Panc1 (cell line): Measurements from ENCODE around the gene TBATA. TPM values are rescaled to one million over a fixed set of nuclear protein-coding genes. Genes with fewer than 3 reads are reported as not detected.

Source experiments
- ATAC-seq: fragments of 200-7000 bp; cut with Tn5 transposase; 2 replicates; pipeline ENCODE4 v1.9.1; 2020; ENCODE audit warnings: mild to moderate bottlenecking, moderate library complexity
- BruUV-seq: library from RNA; stranded (reverse); fragments of 400-500 nt; replicated peaks from 2 replicates; lab custom pipeline; 2021; lab: Mats Ljungman, UMichigan
- CTCF ChIA-PET: fragments of 300-600 bp; sonication (Branson Sonifier 250); formaldehyde crosslinking; loops from one replicate; lab custom pipeline; 2022; ENCODE audit warnings: antibody characterized with exemption; lab: Charles Lee
- POLR2A ChIA-PET: fragments of 300-600 bp; sonication (Branson Sonifier 250); formaldehyde crosslinking; loops from one replicate; lab custom pipeline; 2022; ENCODE audit warnings: antibody characterized with exemption; lab: Charles Lee
- DNase-seq: peaks from one replicate; pipeline ENCODE4 v3.0.0-alpha.2; 2010; ENCODE audit warnings: low read depth, low spot score
- H3K27ac ChIP-seq: 2 replicates; pipeline ENCODE4 v1.5.1; 2011; ENCODE audit warnings: mild to moderate bottlenecking, low read length, inconsistent platforms
- H3K27me3 ChIP-seq: fragments of 200-500 bp; sonication (Bioruptor generic); 2 replicates; pipeline ENCODE4 v1.6.0; 2014; ENCODE audit warnings: low read length, inconsistent platforms; ENCODE audit not compliant: control insufficient read depth, insufficient read depth
- H3K36me3 ChIP-seq: fragments of 200-500 bp; sonication (Bioruptor generic); 2 replicates; pipeline ENCODE4 v1.5.1; 2014; ENCODE audit warnings: inconsistent platforms, mild to moderate bottlenecking, low read length, moderate library complexity; ENCODE audit not compliant: control insufficient read depth, insufficient read depth
- H3K4me1 ChIP-seq: 2 replicates; pipeline ENCODE4 v1.5.1; 2011; ENCODE audit warnings: inconsistent platforms, mild to moderate bottlenecking, low read length, moderate library complexity; ENCODE audit not compliant: control insufficient read depth, insufficient read depth
- H3K4me3 ChIP-seq, 2 experiments: 2 replicates each; pipeline ENCODE4 v1.5.1; 2011 to 2012; ENCODE audit warnings: low read depth in 2 of 2, low read length in 2 of 2, mild to moderate bottlenecking in 2 of 2, inconsistent platforms in 1 of 2, moderate library complexity in 1 of 2
- H3K9me3 ChIP-seq: fragments of 200-500 bp; sonication (Bioruptor generic); 2 replicates; pipeline ENCODE4 v1.5.1; 2014; ENCODE audit warnings: low read depth, mild to moderate bottlenecking, inconsistent platforms, low read length, moderate library complexity; ENCODE audit not compliant: control insufficient read depth, insufficient read depth
- POLR2AphosphoS5 ChIP-seq: IDR thresholded peaks from 2 replicates; pipeline ENCODE4 v1.6.1; 2012; ENCODE audit warnings: mild to moderate bottlenecking, low read depth, low read length, moderate library complexity
- SIN3A ChIP-seq: IDR thresholded peaks from 2 replicates; pipeline ENCODE4 v1.6.1; 2012; ENCODE audit warnings: low read depth, mild to moderate bottlenecking, low read length, moderate library complexity, borderline replicate concordance; ENCODE audit not compliant: insufficient read depth
- TCF7L2 ChIP-seq: IDR thresholded peaks from 2 replicates; pipeline ENCODE4 v1.6.1; 2011; ENCODE audit warnings: mild to moderate bottlenecking, low read depth, low read length, inconsistent platforms
- in situ Hi-C: cut with HindIII; loops from 2 replicates; pipeline ENCODE4 v1.10.0; 2016; ENCODE audit warnings: low sequenced_read_pairs, low pct_unique_long_range_greater_than_20kb
- intact Hi-C: fragments of 100-400 bp; cut with micrococcal nuclease; formaldehyde crosslinking; loops from one replicate; pipeline ENCODE4 v1.10.0; 2022; ENCODE audit not compliant: unreplicated experiment
- total RNA-seq: library from RNA; stranded (reverse); gene quantifications from one replicate; pipeline ENCODE4 v1.2.1, GENCODE V29; 2021; ENCODE audit not compliant: unreplicated experiment
- TF ChIP-seq, protein P1 (sequence below), 2 experiments: IDR thresholded peaks; 2 replicates each; pipeline ENCODE4 v1.6.1; 2011 to 2012; ENCODE audit warnings: low read depth in 2 of 2, control low read depth in 1 of 2, low read length in 1 of 2, mild to moderate bottlenecking in 1 of 2, moderate library complexity in 1 of 2; ENCODE audit not compliant: insufficient read depth in 1 of 2
- TF ChIP-seq, protein P2 (sequence below): fragments of 450-650 bp; IDR thresholded peaks from 2 replicates; pipeline ENCODE4 v1.5.1; 2017; ENCODE audit warnings: mild to moderate bottlenecking

Gene TBATA
- total RNA-seq, 1 experiment from 2014 or later = not detected

DNA sequence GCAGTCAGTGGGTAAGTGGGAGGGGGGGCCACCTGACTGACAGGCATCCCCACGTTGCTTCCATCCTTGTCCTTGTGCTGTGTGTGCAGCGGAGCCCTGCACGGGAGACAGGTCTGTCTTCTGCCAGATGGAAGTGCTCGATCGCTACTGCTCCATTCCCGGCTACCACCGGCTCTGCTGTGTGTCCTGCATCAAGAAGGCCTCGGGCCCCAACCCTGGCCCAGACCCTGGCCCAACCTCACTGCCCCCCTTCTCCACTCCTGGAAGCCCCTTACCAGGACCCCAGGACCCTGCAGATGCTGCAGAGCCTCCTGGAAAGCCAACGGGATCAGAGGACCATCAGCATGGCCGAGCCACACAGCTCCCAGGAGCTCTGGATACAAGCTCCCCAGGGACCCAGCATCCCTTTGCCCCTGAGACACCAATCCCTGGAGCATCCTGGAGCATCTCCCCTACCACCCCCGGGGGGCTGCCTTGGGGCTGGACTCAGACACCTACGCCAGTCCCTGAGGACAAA lies 24.8 kb downstream of the TBATA start:
- no peak for TF ChIP-seq POLR2AphosphoS5
- TF ChIP-seq, protein P1, sequence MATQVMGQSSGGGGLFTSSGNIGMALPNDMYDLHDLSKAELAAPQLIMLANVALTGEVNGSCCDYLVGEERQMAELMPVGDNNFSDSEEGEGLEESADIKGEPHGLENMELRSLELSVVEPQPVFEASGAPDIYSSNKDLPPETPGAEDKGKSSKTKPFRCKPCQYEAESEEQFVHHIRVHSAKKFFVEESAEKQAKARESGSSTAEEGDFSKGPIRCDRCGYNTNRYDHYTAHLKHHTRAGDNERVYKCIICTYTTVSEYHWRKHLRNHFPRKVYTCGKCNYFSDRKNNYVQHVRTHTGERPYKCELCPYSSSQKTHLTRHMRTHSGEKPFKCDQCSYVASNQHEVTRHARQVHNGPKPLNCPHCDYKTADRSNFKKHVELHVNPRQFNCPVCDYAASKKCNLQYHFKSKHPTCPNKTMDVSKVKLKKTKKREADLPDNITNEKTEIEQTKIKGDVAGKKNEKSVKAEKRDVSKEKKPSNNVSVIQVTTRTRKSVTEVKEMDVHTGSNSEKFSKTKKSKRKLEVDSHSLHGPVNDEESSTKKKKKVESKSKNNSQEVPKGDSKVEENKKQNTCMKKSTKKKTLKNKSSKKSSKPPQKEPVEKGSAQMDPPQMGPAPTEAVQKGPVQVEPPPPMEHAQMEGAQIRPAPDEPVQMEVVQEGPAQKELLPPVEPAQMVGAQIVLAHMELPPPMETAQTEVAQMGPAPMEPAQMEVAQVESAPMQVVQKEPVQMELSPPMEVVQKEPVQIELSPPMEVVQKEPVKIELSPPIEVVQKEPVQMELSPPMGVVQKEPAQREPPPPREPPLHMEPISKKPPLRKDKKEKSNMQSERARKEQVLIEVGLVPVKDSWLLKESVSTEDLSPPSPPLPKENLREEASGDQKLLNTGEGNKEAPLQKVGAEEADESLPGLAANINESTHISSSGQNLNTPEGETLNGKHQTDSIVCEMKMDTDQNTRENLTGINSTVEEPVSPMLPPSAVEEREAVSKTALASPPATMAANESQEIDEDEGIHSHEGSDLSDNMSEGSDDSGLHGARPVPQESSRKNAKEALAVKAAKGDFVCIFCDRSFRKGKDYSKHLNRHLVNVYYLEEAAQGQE (IDR thresholded peaks at IDR 0.05; ENCODE audit: insufficient read depth in 1 of 2, low read depth in 2 of 2, low read length in 1 of 2) = no peak
- no peak for TF ChIP-seq SIN3A
- no peak for TF ChIP-seq TCF7L2
- TF ChIP-seq, protein P2, sequence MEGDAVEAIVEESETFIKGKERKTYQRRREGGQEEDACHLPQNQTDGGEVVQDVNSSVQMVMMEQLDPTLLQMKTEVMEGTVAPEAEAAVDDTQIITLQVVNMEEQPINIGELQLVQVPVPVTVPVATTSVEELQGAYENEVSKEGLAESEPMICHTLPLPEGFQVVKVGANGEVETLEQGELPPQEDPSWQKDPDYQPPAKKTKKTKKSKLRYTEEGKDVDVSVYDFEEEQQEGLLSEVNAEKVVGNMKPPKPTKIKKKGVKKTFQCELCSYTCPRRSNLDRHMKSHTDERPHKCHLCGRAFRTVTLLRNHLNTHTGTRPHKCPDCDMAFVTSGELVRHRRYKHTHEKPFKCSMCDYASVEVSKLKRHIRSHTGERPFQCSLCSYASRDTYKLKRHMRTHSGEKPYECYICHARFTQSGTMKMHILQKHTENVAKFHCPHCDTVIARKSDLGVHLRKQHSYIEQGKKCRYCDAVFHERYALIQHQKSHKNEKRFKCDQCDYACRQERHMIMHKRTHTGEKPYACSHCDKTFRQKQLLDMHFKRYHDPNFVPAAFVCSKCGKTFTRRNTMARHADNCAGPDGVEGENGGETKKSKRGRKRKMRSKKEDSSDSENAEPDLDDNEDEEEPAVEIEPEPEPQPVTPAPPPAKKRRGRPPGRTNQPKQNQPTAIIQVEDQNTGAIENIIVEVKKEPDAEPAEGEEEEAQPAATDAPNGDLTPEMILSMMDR = no peak
- Histone ChIP-seq H3K9me3 (no peaks in the 10 kb centered on the region), H3K36me3 (no peaks in the 10 kb centered on the region), H3K4me1 (no peaks in the 10 kb centered on the region), H3K4me3 (no peak overlapping the region), H3K27me3 (no peaks in the 10 kb centered on the region), H3K27ac (no peak overlapping the region; the same call in 1 of the 2 replicates)
- POLR2A ChIA-PET = no interaction called here
- intact Hi-C loops (loop anchor here (5.0 kb wide), 1 partner anchor 122 kb away; no protein-coding TSS in a partner anchor), in situ Hi-C loops (no loop called here)
- BruUV-seq = no TSS peak
- ATAC-seq (peak; percentile 54; the same call in 1 of the 2 replicates), DNase-seq (no peak)
- CTCF ChIA-PET = interaction anchor here (0.7 to 0.9 kb wide), 2 partner anchors 11 to 201 kb away, joined by 3 to 4 read pairs; no protein-coding TSS in a partner anchor

GRCh38 chr10:70759781-70760180 lies 25.4 kb downstream of the TBATA start:
- H3K9me3 ChIP-seq = no peaks in the 10 kb centered on the region
- POLR2A ChIA-PET = no interaction called here
- no peaks in the 10 kb centered on the region for H3K27me3 ChIP-seq
- ATAC-seq (no peak), DNase-seq (no peak)
- no peaks in the 10 kb centered on the region for H3K4me1 ChIP-seq
- no peaks in the 10 kb centered on the region for H3K36me3 ChIP-seq
- CTCF ChIA-PET = interaction anchor here (0.7 to 1.5 kb wide), 2 partner anchors 11 to 298 kb away, joined by 3 to 4 read pairs; no protein-coding TSS in a partner anchor
- in situ Hi-C loops (no loop called here), intact Hi-C loops (loop anchor here (2.0 to 10.0 kb wide), 4 partner anchors 123 to 297 kb away; no protein-coding TSS in a partner anchor)
- peak overlapping the region; percentile 40; the same call in 1 of the 2 replicates for H3K27ac ChIP-seq
- TF ChIP-seq, protein P1 (IDR thresholded peaks at IDR 0.05; ENCODE audit: insufficient read depth in 1 of 2, low read depth in 2 of 2, low read length in 1 of 2) = no peak
- no peak overlapping the region; a peak in 1 of 4 replicates for H3K4me3 ChIP-seq
- no TSS peak for BruUV-seq
